GM19468 (cell line): ENCODE results near the gene ARHGAP22.

Experiments
- ATAC-seq: cut with Tn5 transposase; IDR thresholded peaks from one replicate; pipeline ENCODE4 v1.9.1; 2021; ENCODE audit warnings: mild to moderate bottlenecking, moderate library complexity, moderate number of reproducible peaks; ENCODE audit not compliant: unreplicated experiment; ENCODE audit errors: extremely low read depth

Gene ARHGAP22

GRCh38 chr10:48414160-48414559 lies 190.7 kb downstream of the ARHGAP22 start:
- ATAC-seq: no peak

- no peak for ATAC-seq
These were observed 191.9 kb downstream of the ARHGAP22 start for GRCh38 chr10:48412933-48413332.

GRCh38 chr10:48412081-48412480 lies 192.8 kb downstream of the ARHGAP22 start:
- no peak for ATAC-seq

GRCh38 chr10:48411510-48411909 lies 193.4 kb downstream of the ARHGAP22 start:
- no peak for ATAC-seq

- ATAC-seq: no peak
These were observed 194.4 kb downstream of the ARHGAP22 start for GRCh38 chr10:48410503-48410902.

GRCh38 chr10:48406658-48407057 lies 198.2 kb downstream of the ARHGAP22 start:
- no peak for ATAC-seq

- ATAC-seq: no peak
These were observed 198.7 kb downstream of the ARHGAP22 start for GRCh38 chr10:48406204-48406603.

- ATAC-seq: no peak
These were observed 200.2 kb downstream of the ARHGAP22 start for GRCh38 chr10:48404646-48405045.

GRCh38 chr10:48400850-48401220 lies 204.0 kb downstream of the ARHGAP22 start:
- no peak for ATAC-seq

GRCh38 chr10:48400129-48400849 lies 204.6 kb downstream of the ARHGAP22 start:
- ATAC-seq: no peak

GRCh38 chr10:48399551-48399950 lies 205.3 kb downstream of the ARHGAP22 start:
- no peak for ATAC-seq

- no peak for ATAC-seq
These were observed 205.8 kb downstream of the ARHGAP22 start for GRCh38 chr10:48399056-48399541.

- ATAC-seq: no peak
These were observed 206.6 kb downstream of the ARHGAP22 start for GRCh38 chr10:48398261-48398660.
